ENCODE data around the gene SSRP1.

DNA sequence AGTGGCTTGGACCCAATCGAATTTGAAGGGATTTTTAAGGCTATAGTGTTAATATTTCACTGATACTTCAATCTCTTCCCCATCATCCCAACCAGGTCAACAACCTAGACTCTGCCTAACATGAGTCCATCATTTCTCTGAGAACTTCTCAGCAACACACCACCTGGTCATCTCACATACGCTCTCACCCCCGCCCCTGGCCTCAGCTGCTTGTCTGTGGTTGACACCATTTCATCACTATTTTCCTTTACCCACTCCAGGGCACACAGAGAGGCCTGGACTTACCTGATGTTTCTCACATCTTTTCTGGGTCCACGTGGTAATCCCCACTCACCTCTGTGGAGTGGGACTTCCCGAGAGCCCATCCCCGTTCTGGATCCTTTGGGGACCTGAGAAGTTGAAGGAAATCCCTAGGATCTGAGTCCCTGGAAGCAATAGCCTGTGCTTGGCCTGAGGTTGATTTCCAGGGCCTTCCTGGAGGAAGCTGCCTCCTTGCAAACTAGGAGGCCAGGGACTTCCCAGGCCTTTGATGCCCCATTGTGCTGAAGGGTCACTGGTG lies 5.6 kb upstream of the SSRP1 start:
- TF ChIP-seq, protein P1, sequence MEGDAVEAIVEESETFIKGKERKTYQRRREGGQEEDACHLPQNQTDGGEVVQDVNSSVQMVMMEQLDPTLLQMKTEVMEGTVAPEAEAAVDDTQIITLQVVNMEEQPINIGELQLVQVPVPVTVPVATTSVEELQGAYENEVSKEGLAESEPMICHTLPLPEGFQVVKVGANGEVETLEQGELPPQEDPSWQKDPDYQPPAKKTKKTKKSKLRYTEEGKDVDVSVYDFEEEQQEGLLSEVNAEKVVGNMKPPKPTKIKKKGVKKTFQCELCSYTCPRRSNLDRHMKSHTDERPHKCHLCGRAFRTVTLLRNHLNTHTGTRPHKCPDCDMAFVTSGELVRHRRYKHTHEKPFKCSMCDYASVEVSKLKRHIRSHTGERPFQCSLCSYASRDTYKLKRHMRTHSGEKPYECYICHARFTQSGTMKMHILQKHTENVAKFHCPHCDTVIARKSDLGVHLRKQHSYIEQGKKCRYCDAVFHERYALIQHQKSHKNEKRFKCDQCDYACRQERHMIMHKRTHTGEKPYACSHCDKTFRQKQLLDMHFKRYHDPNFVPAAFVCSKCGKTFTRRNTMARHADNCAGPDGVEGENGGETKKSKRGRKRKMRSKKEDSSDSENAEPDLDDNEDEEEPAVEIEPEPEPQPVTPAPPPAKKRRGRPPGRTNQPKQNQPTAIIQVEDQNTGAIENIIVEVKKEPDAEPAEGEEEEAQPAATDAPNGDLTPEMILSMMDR (IDR thresholded peaks at IDR 0.05): no peak
- no peak for TF ChIP-seq POLR2A (IDR thresholded peaks at IDR 0.05)

Data from heart left ventricle (tissue), 13 donors.